Left colon (tissue), 2 donors: ENCODE data around the gene ORC4. TPM values are rescaled to one million over a fixed set of nuclear protein-coding genes. Genes with fewer than 3 reads are reported as not detected.
A peak's percentile ranks its signal among the peaks of the same experiment; 100 is the strongest.
"Not testable (repeated sequence)": the region's sequence is repeated elsewhere in the genome, so short reads cannot be mapped to it uniquely, and the experiment has no call there.

Source experiments
- ATAC-seq: fragments of 200-7000 bp; cut with Tn5 transposase; one replicate; pipeline ENCODE4 v1.9.1; 2020; ENCODE audit warnings: mild to moderate bottlenecking, moderate library complexity
- DNase-seq, 2 donors: peaks; one replicate each; pipeline ENCODE4 v3.0.0-alpha.2; 2020
- intact Hi-C, 2 donors: fragments of 100-400 bp; cut with DNase I in 1 of 2; cut with micrococcal nuclease in 1 of 2; formaldehyde crosslinking; loops; one replicate each; pipeline versions ENCODE4 v1.11.2 to v1.14.0; 2022; cut with DNase I, micrococcal nuclease
- total RNA-seq, 2 donors: library from RNA; stranded (reverse); fragmentation: NEBNext Ultra II Directional; extraction: Animal tissue kit (Norgen Biotek cat#: 25700); gene quantifications; one replicate each; pipeline ENCODE4 v1.2.1, GENCODE V29; 2021
- donor health status: DM: no; HTN: no; CAD: no.
- donor health status: DM: yes; HTN: yes; CAD: no.

Gene ORC4
- total RNA-seq, 2 donors from 2014 or later: 37.9 to 48.6 TPM

DNA sequence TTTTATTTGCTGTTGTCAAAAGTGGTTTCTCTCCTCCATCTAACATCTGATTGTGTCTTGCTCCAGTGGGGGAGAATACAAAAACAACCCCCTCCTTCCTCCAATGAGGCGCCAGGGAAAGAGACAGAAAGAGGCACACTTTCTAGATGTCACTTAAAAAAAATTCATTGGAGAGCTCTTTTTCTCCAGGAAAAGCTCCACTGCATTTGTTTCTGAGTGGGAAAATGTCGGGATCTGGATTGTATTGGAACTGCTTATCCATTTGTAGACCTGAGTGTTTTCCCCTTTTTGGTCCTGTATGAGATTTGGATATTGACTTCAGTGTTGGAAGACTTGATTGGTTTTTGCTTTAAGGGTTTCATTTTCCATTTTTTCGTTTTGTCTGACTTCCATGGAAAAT is 1.3 kb upstream of the ORC4 start:
- intact Hi-C loops: no loop called here
- no peak for ATAC-seq
- DNase-seq: no peak

DNA sequence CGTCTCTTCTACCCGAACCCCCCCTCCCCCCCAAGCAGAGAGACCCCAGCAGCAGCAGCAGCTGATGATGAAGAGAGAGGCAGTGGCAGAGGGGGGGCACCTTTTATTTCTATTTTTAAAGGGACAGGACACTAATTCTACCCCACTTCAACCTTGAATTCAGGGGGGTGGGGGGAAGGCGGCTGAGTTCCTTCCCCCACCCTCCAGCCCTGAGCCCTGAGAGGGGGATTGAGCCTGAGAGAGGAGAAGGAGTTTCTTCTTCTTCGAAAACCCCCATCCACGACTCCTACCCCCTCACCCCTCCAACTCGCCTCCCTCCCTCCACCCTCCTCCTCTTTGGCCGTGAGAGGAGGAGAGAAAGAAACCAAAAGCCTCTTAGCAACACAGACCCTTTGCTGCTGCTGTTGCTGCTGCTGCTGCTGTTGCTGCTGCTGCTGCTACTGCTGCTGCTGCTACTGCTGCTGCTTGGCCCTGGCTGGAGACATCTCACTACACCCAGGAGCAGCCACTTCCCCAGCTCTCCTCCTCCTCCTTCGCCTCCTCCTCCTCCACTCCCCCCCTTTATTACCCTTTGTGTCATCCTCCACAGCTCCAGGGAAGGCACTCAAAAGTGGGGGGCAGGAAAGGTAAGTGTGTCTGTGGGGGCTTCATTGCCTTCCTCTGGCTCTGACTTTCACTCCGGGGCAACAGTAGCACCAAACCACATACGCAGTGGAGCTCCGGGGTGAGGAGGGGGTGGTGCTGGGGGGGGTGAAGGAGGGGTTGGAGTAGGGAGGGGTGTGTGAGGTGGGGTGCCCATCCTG is 723 bp upstream of the ORC4 start, which contains the start of gene MBD5:
MBD5 (plus strand) TSS at position 33 of the 803 bp plus-strand sequence.
- peak; percentile 51 to 54 for DNase-seq
- intact Hi-C loops: no loop called here
- peak; percentile 34 for ATAC-seq

DNA sequence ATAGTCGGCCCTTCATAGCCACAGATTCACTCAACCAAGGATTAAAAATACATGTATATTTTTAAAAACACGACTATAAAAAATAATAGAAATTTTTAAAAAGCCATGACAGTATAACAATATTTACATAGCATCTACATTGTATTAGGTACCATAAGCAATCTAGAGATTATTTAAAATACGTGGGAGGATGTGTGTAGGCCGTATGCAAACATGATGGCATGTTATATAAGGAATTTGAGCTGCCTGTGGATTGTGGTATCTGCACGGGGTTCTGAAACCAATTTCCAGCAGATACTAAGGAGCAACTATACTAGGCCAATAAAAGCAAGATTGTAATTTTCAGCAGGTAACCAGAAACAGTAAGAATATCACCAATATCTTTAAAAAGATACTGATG is 5.9 kb downstream of the ORC4 start:
- DNase-seq (no peak), ATAC-seq (no peak)
- intact Hi-C loops: no loop called here

GRCh38 chr2:148013876-148014275 is 6.7 kb downstream of the ORC4 start:
- no peak for DNase-seq
- ATAC-seq: no peak
- intact Hi-C loops: no loop called here

DNA sequence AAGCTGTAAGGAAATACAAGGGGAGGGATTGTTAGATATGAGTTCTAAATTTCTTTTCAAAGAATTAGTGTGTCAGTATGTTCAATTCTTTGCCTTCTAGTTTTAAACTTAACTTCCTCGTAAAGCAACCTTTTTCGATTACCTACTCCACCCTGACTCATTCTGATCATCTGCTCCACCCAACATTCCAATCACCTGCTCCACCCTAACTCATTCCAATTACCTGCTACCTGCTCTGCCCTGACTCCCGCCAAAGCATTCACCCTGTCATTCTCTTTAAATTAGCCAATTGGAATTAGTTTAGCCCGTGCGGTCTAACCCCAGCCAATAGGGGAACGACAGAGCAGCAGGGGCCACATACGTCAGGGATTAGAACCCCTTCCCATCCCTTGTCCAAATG is 12.1 kb downstream of the ORC4 start:
- DNase-seq, intact Hi-C loops: not testable (repeated sequence)
- peak; percentile 53 for ATAC-seq

DNA sequence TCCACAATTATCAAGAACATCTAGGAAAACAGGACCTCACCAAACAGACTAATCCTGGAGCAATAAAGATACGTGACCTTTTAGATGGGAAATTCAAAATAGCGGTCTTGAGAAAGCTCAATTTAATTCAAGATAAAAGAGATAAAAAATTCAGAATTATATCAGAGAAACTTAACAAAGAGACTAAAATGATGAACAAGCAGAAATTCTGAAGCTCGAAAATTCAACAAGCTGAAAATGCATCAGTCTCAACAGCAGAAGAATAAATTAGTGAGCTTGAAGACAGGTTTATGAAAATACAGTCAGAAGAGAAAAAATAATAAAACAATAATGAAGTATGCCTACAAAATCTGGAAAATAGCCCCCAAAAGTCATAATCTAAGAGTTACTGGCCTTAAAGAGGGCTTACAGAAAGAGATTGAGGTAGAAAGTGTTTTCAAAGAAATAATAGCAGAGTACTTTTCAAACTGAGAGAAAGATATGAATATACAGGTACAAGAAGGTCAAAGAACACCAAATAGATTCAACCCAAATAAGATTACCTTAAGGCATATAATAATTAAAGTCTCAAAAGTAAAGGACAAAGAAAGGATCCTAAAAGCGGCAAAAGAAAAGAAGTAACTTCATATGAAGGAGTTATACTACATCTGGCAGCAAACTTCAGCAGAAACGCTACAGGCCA is 13.2 kb downstream of the ORC4 start:
- no peak for DNase-seq
- intact Hi-C loops: no loop called here
- no peak for ATAC-seq

DNA sequence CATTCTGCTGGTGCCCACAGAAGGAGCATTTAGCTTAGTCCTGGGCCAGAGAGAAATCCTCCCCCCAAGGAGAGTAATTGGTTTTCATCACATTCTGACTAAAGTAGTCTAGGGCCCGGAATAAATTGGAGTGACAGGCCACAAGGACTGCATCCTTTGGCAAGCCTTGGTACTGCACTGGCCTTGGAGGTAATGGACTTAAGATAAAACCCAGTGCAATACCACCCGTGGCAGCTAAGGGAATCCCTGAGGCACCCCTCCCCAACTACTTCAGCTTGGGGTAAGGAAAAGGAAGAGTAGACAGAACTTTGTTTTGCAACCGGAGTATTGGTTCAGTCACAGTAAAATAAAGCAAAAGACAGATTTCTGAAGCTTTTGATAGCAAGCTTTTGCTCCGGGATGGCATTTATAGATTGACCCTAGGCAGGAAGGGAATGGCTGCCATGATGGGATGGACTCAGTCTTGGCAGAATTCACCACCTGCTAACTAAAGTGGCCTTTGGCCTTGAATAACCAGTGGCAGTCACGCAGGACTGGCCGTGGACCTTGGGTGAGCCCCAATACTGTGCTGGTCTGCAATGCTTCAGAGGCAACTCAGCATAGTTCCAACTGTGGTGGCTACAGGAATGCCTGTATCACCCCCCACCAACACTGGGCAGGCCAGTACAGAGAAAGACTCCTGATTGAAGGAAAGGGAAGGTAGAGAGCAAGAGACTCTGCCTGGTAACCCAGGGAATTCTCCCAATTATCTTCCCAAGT is 14.1 kb downstream of the ORC4 start:
- ATAC-seq (no peak), DNase-seq (no peak)
- intact Hi-C loops: no loop called here

DNA sequence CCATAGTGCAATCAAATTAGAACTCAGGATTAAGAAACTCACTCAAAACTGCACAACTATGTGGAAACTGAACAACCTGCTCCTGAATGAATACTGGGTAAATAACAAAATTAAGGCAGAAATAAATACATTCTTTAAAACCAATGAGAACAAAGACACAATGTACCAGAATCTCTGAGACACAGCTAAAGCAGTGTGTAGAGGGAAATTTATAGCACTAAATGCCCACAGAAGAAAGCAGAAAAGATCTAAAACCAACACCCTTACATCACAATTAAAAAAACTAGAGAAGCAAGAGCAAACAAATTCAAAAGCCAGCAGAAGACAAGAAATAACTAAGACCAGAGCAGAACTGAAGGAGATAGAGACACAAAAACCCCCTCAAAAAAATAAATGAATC is 18.1 kb downstream of the ORC4 start:
- DNase-seq, intact Hi-C loops, ATAC-seq: not testable (repeated sequence)

GRCh38 chr2:148000095-148000494 is 20.4 kb downstream of the ORC4 start:
- intact Hi-C loops: no loop called here
- ATAC-seq (no peak), DNase-seq (no peak)

- no peak for ATAC-seq
- intact Hi-C loops: no loop called here
- DNase-seq: no peak
Measured at GRCh38 chr2:147999126-147999525, 21.4 kb downstream of the ORC4 start.

GRCh38 chr2:147998203-147998602 is 22.3 kb downstream of the ORC4 start:
- DNase-seq: no peak
- intact Hi-C loops: no loop called here
- no peak for ATAC-seq

DNA sequence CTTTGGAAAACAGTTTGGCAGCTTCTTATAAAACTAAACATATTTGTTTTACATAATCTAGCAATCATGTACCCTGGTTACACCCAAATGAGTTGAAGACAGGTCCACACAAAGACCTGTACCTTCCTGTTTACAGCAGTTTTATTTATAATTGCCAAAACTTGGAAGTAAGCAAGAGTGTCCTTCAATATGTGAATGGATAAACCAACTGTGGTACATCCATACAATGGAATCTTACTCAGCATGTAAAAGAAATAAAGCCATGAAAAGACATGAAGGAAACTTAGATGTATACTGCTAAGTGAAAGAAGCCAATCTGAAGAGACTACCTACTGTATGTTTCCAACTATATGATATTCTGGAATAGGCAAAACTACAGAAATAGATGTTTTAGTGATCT is 23.7 kb downstream of the ORC4 start:
- intact Hi-C loops: no loop called here
- ATAC-seq (no peak), DNase-seq (no peak)

GRCh38 chr2:147994965-147995364 is 25.6 kb downstream of the ORC4 start:
- ATAC-seq, DNase-seq, intact Hi-C loops: not testable (repeated sequence)

DNA sequence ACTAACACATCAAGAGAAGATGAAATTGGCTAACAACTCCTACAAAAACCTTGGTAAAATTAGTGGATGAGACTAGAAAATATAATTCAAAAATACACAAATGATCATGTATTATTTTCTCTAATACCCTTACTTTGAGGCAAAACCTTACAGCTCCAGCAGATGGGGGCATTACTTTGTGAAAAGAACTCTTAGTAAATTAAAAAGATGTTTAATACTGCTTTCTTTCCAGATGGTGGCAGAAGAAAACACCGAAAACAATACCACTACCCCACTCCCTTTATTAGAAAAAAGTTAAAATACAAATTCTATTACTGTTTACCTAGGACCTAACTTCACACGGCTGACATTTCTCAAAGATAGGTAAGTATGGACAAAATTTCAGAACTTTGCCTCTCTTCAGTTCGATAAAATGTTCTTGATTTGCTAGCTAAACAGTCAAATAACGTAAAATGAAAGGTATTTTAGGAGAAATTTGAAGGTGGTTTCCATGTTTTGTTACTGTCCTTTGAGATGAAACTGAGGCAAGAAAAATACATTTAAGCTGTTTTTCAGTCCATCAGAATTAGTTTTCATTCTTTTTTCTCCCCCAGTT is 30.6 kb downstream of the ORC4 start:
- DNase-seq (no peak), ATAC-seq (no peak)

GRCh38 chr2:147989102-147989501 is 31.4 kb downstream of the ORC4 start:
- ATAC-seq: no peak
- DNase-seq: no peak
- intact Hi-C loops: loop anchor here in 1 of 2 donors (10.0 kb wide), 2 partner anchors 216 to 516 kb away; no protein-coding TSS in a partner anchor

More for the DNA sequence above, 30.6 kb downstream of the ORC4 start:
- intact Hi-C loops: loop anchor here in 1 of 2 donors (10.0 kb wide), 2 partner anchors 215 to 515 kb away; no protein-coding TSS in a partner anchor

DNA sequence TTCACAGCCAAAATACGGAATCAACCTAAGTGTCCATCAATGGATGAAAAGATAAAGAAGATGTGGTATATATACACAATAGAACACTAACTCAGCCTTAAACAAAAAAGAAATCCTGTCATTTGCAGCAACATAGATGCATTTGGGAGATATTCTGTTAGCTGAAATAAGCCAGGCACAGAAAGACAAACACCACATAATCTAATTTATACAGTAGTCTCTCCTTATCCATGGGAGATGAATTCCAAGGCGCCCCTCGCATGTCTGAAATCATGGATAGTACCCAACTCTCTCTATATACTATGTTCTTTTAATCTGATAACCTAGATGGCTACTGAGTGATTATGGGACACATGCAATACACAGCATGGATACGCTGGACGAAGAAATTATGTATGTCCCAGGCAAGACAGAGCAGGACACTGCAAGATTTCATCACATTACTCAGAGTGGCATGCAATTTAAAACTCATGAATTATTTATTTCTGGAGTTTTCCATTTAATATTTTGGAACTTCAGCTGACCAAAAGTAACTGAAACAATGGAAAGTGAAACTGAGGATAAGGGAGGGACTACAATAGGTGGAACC is 39.5 kb downstream of the ORC4 start:
- intact Hi-C loops: loop anchor here in 1 of 2 donors (10.0 kb wide), 2 partner anchors 224 to 524 kb away; no protein-coding TSS in a partner anchor
- ATAC-seq: no peak
- DNase-seq: no peak

- ATAC-seq (no peak), DNase-seq (no peak)
- intact Hi-C loops: no loop called here
Measured at GRCh38 chr2:147977679-147978078, 42.9 kb downstream of the ORC4 start.

DNA sequence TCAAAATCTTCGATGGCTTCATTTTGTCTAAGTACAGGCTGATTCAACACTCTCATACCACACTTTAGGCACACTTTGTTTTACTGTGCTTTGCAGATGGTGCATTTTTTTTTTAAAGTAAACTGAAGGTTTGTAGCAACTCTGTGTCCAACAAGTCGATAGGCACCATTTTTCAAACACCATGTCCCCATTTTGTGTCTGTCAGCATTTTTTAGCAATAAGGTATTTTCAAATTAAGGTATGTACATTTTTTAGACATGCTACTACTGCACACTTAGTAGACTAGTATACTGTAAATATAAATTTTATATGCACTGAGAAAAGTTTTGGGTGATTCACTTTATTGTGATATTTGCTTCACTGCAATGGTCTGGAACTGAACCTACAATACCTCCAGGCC is 44.4 kb downstream of the ORC4 start:
- DNase-seq (no peak), ATAC-seq (no peak)
- intact Hi-C loops: no loop called here

- no peak for ATAC-seq
- DNase-seq: no peak
- intact Hi-C loops: no loop called here
Measured at GRCh38 chr2:147968571-147968970, 52.0 kb downstream of the ORC4 start.
